ENCODE data around the gene ABCC1.
"Not testable (repeated sequence)": the region's sequence is repeated elsewhere in the genome, so short reads cannot be mapped to it uniquely, and the experiment has no call there.

ABCC1 gene

DNA sequence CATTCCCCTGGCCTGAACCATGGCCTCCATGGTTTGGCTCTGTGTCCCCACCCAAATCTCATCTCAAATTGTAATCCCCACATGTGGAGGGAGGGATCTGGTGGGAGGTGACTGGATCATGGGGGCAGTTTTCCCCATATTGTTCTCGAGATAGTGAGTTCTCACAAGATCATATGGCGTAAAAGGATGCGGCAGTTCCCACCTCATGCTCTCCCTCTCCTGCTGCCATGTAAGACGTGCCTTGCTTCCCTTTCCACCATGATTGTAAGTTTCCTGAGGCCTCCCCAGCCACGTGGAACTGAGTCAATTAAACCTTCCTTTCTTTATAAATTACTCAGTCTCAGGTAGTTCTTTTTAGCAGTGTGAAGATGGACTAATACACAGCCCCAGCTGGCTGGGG lies 212.4 kb downstream of the ABCC1 start:
- not testable (repeated sequence) for FAIRE-seq; DNase-seq (ENCODE audit: extremely low spot score, insufficient read length, low read depth)

DNA sequence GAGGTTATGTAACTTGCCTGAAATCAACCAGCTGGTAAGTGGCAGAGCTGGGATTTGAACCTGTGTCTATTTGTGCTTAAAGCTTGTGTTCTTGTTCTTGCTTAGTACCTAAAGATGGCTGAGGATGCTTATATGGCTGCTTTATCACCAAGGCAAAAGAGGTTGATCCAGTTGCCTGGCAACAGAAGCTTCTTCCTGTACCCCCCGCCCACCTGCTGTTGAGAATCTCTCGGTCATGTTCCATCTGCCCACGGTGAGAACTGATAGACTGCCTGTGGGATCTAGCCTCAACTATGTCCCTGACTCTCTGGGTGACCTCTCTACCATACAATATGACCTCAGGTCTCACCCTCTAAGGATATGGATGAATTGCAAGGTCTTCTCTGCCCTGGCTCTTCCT lies 213.2 kb downstream of the ABCC1 start:
- FAIRE-seq (no peak), DNase-seq (ENCODE audit: extremely low spot score, insufficient read length, low read depth) (no peak)

DNA sequence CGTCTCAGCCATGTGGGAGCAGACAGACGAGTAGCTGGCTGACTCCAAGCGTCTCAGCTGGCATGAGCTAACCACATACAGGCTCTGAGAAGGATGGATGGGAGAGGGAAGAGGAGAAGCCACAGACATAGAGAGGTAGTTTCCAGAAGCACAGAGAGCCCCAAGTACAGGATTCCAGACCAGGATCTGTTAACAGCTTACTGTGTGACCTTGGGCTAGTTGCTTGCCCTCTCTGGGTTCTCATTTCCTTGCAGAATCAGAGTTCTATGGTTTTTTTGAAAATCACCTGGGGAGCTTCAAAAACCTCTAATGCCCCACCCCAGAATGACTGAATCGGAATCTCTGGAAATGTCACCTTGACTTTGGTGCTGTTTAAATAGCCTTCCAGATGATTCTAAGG lies 213.7 kb downstream of the ABCC1 start:
- no peak for DNase-seq (ENCODE audit: extremely low spot score, insufficient read length, low read depth)
- no peak for FAIRE-seq

DNA sequence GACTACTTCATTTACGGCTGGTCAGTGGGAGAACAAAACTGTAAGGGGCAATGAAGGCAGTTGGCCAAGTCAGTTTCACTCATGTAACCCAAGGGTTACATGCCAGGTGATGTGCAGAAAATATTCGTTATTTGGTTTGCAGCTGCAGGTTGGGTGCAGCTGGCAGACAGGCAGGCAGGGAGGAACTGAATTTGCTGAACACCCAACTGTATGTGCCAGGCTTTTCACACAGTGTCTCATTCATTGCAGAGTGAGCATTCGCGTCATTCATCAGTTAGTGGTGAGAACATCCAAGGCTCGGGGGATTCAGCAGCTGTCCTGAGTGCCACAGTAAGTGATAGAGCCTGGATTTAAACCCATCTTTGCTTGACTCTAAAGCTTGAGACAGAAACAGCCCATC lies 214.2 kb downstream of the ABCC1 start:
- FAIRE-seq (no peak), DNase-seq (ENCODE audit: extremely low spot score, insufficient read length, low read depth) (no peak)

DNA sequence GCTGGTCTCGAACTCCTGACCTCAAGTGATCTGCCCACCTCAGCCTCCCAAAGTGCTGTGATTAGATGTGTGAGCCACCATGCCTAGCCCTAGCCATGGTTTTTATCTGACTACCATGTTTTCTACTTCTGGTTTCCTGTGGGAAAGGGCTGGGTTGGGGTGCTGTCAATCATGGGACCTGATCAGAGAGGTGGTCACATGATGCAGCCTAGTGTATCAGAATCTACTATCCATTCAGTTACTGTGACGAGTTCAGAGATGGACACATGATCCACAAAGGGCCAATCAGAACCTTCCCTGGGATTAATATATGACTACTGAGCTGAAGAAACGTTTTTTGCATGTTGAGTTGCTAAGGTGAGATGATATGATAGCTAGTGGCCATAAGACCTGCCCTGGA lies 214.8 kb downstream of the ABCC1 start:
- DNase-seq (ENCODE audit: extremely low spot score, insufficient read length, low read depth), result no peak
- FAIRE-seq, result no peak

DNA sequence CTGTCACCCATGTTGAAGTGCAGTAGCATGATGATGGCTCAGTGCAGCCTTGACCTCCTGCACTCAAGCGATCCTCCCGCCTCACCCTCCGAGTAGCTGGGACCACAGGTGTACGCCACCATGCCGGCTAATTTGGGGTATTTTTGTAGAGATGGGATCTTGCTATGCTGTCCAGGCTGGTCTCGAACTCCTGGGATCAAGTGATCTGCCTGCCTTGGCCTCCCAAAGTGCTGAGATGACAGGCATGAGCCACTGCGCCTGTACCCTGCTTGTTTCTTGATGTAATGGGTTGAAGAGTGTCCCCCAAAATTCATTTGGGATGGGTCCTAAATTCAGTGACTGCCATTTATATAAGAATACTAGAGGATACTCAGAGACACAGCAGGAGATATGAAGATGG lies 216.7 kb downstream of the ABCC1 start:
- no peak for DNase-seq (ENCODE audit: extremely low spot score, insufficient read length, low read depth)

DNA sequence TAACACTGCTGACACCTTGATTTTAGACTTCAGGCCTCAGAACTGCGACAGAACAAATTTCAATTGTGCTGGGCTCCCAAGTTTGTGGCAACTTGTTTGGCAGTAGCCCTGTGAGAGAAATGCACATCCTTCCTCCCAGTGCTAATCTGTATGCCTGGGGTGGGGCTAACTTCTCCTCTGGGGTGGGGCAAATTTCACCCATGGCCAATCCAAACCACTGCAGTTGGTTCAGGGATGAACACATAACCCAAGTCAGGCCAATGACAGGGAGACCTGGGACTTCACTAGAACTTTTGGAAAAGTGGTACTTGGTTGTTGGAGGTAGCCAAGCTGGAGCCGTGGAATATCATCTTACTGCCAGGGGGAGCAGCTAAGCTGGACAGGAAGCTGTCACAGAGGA lies 217.5 kb downstream of the ABCC1 start:
- no peak for FAIRE-seq

More for the DNA sequence above, 216.7 kb downstream of the ABCC1 start:
- FAIRE-seq, result no peak

DNA sequence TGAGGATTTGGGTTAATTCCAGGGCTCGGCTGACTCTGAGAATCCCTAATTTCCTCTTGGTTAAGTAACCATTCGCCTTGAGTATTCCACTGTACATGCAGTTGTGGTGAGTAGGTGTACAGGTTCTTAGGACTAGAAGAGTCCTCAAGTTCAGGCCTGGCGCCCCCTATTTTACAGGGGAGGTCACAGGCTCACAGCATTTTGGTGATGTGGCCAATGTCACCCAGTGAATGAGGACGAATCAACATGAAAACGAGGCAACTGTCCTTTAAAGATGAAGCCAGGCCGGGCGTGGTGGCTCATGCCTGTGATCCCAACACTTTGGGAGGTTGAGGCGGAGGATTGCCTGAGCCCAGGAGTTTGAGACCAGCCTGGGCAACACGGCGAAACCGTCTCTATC lies 218.5 kb downstream of the ABCC1 start:
- DNase-seq (ENCODE audit: extremely low spot score, insufficient read length, low read depth) (no peak), FAIRE-seq (no peak)

More for the DNA sequence above, 217.5 kb downstream of the ABCC1 start:
- DNase-seq (ENCODE audit: extremely low spot score, insufficient read length, low read depth), result no peak

DNA sequence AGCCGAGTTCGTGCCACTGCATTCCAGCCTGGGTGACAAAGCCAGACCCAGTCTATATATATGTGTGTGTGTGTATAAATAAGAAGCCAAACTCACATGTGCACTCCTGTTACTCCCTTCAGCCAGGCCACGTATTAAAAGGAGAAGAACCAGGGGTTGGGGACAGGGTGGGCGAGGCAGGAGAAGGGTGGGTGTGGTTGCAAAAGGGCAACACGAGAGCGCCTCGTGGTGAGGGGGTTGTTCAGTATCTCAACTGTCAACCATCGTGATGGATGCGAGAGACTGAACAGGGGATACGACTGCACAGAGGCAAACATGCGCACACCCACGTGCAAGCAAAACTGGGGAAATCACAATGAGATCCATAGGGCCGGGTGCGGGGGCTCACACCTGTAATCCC lies 219.0 kb downstream of the ABCC1 start:
- FAIRE-seq, result no peak
- DNase-seq (ENCODE audit: extremely low spot score, insufficient read length, low read depth), result no peak

DNA sequence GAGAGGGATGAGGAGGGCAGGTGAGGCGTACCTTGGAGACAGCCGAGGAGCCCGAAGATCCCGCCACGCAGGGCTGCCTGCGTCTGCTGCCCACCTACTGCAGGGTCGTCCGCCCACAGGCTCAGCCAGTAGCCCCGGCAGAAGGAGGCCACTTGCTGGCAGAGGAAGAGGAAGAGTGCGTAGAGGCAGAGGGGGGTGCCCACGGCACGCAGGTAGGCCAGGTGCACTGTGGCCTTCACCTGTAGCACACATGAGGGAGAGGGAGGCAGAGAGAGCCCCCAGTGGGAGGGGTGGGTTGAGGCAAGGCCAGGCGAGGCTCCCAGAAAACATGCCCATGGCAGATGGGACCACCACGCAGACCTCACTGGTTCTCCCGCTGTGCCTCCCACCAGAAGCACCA lies 220.2 kb downstream of the ABCC1 start:
- DNase-seq (ENCODE audit: extremely low spot score, insufficient read length, low read depth), result no peak
- FAIRE-seq, result no peak

DNA sequence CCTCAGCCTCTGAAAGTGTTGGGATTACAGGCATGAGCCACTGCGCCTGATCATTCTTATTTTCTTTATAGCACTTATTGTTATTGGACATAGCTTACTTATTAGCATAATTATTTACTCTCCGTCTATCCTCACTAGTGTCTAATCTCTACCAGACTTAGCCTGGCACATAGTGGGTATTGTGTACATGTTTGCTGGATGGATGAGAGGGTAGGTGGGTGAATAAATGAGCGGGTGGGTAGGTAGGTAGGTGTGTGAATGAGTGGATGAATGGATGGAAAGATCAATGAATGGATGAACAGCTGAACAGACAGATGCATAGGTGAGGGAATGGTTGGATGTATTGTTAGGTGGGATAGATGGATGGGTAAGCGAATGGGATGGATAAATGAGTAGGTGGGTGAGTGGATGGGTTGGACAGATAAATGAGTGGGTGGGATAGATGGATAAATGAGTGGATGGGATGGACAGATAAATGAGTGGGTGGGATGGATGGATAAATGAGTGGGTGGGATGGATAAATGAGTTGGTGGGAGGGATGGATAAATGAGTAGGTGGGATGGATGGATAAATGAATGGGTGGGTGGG lies 222.0 kb downstream of the ABCC1 start:
- FAIRE-seq (no peak), DNase-seq (ENCODE audit: extremely low spot score, insufficient read length, low read depth) (no peak)

DNA sequence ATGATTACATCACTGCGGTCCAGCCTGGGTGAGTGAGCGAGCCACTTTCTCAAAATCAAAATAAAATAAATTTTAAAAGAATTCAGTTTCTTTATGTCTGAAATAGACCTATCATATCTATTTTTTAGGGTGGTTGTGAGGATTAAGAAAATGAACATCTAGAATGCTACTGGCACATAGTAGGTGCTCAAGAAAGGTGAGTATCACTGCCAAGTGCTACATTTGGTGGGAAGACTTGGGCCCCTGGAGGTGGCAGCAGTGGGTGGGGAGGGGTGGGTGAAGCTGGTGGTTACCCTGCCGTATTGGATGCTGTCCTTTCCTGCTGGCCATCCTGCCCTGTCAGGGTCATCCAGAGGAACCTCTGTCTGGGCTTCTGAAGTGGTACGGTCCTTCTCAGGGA lies 223.6 kb downstream of the ABCC1 start:
- FAIRE-seq (no peak), DNase-seq (ENCODE audit: extremely low spot score, insufficient read length, low read depth) (no peak)

DNA sequence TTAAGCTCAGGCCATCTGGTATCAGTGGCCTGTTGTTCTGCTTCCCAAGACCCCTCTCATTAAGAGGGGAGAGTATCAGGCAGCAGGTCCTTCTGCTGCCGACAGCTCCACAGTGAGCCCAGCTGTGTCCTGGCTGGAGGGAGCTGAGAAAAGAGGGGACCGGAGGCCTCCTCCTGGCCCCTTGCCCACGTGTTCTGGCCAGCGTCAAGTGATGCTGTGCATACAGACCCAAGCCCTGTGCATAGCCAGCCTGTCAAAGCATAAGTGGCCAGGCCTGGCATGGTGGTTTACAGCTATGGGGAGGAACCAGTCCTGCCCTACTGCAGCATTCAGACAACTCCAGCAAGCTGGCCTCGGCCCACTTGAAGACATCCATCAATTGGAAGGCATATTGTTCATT lies 225.9 kb downstream of the ABCC1 start:
- DNase-seq (ENCODE audit: extremely low spot score, insufficient read length, low read depth) (no peak), FAIRE-seq (no peak)

DNA sequence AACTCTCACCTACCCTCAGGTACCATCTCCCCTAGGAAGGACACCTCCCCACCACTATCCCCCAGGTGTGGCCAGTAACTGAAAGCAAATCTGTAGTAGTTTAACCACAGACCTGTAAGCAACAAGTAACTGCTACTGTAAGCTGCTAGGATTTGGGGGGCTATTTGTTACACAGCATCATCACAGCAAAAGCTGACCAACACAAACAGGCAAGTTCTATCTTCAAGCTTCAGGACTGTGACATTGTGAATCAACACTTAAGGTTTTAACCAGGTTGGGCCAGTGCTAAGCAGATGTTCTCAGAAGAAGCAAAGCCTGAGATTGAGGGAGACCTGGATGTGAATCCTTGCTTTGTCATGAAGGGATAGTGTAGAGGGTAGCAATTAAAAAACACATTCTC lies 226.9 kb downstream of the ABCC1 start:
- FAIRE-seq (no peak), DNase-seq (ENCODE audit: extremely low spot score, insufficient read length, low read depth) (no peak)

DNA sequence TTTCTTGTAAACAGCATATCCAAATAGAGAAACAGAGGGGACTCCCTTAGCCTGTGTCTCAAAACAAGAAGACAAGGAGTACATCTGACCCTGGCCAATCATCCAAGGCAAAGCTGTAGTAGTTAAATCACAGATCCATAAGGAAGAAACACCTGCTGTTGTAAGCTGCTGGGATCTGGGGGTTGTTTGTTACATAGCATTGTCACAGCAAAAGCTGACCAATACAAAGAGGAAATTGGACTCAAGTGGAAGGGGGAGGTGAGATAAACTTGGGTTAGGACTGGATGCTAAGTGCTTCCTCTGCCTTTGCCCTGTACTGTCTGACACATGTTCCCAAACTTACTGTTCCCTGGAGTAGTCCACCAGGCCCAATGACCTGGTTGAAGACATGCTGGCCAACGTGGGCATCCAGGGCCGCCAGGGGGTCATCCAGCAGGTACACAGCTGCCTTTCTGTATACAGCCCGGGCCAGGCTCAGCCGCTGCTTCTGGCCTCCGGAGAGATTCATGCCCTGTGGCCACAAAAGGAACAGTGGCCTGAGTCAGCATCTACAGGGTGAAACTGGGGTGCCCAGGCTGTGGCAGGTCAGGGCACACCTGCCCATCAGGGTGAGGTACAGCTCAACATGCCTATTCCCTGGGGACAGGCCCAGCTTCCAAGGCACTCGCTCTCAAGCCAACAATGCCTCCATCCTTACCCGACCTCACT lies 229.2 kb downstream of the ABCC1 start:
- no peak for DNase-seq (ENCODE audit: extremely low spot score, insufficient read length, low read depth)
- FAIRE-seq, result no peak

DNA sequence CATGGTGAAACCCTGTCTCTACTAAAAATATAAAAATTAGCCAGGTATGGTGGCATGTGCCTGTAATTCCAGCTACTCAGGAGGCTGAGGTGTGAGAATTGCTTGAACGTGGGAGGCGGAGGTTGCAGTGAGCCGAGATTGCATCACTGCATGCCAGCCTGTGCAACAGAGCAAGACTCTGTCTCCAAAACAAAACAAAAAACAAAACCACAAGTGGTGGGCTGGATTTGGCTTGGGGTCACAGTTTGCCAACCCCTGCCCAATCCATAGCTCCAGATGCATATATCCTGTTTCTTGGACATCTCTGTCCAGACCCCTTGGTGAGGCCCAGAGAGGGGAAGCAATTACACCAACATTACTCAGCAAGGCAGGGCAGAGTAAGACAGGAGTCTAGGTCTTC lies 232.3 kb downstream of the ABCC1 start:
- not testable (repeated sequence) for DNase-seq (ENCODE audit: extremely low spot score, insufficient read length, low read depth); FAIRE-seq

DNA sequence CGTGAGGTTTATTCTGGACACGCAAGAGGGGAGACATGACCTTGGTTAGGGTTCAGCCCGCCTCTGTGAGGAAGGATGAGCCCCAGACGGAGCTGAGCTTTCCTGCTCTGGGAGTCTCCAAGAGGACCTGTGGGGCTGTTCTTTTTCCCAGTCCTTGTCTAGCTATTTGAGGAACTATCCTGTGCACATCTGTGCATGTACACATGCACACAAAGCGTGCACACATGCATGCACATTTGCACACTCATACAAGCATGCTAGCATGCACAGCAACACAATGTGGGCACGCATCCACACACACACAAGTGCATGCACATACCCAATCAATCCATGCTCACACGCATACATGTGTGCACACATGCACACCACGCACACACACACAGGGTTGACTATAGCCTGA lies 233.5 kb downstream of the ABCC1 start:
- FAIRE-seq (no peak), DNase-seq (ENCODE audit: extremely low spot score, insufficient read length, low read depth) (no peak)

DNA sequence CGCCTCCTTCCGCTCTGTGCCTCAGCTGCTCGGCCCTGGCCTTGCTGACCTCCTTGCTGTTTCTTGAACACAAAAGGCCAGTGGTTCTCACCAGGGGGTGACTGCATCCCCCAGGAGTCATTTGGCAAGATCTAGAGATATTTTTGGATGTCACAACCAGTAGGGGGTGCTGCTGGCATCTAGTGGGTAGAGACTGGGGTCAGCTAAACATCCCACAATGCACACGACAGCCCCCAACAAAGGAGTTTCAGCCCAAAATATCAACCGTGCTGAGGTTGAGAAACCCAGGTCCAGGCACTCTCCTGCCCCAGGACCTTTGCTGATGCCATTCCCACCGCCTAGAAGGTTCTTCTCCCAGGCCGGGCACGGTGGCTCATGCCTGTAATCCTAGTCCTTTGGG lies 234.1 kb downstream of the ABCC1 start:
- FAIRE-seq, result no peak
- DNase-seq (ENCODE audit: extremely low spot score, insufficient read length, low read depth), result no peak

DNA sequence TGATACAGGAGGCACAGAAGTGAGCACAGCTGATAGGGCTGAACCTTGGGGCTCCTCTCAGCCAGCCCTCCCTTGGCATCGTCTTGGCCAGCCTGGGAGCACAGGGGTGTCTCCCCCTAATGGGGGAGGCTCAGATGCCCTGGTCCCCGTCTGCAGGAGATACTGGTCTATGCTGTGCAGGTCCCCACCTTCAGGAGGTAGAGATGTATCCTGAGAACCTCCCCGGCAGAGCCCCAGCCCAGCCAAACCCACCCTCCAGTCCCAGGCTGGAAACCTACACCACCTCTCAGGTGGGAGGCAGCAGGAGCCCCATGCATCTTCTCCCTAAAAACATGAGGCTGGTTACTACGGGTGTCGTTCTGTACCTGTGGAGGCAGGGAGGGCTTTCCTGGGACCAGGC lies 235.2 kb downstream of the ABCC1 start:
- FAIRE-seq, result no peak
- DNase-seq (ENCODE audit: extremely low spot score, insufficient read length, low read depth), result no peak

DNA sequence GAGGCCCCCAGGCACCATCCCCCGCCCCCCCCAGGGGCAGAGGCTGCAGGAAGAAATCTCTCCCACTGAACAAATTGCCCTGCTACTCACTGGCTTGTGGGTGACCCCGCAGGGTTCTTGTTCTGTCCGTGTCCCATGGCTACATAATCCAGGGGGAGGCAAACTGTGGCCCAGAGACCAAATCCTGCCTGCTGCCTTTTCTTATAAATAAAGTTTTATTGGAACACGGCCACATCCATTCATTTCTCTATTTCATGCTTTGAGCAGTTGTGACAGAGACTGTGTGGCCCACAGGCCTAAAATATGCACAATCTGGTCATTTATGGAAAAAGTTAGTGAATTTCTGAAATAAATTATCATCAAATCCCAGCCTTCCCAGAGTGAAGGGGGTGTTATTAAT lies 235.7 kb downstream of the ABCC1 start:
- no peak for DNase-seq (ENCODE audit: extremely low spot score, insufficient read length, low read depth)
- FAIRE-seq, result no peak

DNA sequence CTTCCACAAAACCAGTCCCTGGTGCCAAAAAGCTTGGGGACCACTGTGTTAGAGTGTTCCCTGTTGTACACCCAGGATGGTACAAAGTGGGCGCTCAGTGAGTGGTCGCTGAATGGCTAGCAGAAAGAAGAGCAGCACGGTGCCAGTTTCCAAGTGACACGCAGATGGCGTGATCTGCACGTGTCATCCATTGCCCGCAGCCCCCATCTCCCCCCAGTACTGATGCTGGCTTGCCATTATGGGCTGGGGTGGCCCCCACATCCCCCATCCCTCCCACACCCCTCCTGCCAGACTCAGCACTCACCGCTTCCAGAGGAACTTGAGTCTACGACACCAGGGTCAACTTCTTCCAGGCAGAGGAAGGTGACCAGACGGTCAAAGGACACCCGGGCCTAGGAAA lies 237.4 kb downstream of the ABCC1 start:
- DNase-seq (ENCODE audit: extremely low spot score, insufficient read length, low read depth), result no peak
- FAIRE-seq, result no peak

DNA sequence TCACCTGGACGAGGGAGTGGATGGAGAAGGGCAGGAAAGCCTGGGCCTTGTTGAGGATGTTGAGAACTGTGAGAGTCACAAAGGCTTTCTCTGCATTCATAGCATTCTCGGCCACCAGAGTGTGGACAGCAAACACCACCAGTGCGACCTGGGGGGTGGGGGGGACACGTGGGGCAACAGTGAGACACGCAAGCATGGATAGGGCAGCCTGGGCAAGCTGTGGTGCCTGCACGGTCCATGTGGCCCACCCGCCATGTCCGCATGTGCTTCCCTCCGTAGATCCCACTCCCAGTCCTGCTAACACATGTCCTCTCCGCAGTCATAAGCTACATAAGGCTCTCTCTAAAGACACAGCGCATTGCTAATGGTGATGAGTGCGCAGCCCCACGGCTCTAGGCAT lies 239.4 kb downstream of the ABCC1 start:
- FAIRE-seq (no peak), DNase-seq (ENCODE audit: extremely low spot score, insufficient read length, low read depth) (no peak)
